Fibroblast of the conjunctiva (primary cell): Measurements from ENCODE around the gene ONECUT1.

Experiments
- DNase-seq: peaks from one replicate; pipeline ENCODE4 v3.0.0-alpha.2; 2010; ENCODE audit warnings: low read depth

The ONECUT1 gene

DNA sequence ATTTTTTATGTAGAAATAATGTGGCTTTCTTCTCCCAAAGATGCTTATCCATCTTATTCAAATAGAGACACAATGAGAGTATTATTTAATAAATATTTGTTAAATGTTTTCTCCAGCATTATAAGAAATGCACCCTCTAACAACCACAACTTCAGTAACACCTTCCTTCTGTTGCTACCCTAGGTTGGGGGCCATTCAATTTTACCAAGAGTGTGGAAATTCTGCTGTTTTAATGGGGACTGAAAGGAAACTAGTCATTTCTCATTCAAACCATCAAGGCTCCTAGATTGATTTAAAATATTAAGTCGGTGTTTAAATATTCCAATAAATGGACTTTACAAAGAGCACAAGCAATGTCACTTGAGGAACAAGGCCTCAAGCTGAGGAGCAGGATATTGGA lies 7.6 kb downstream of the ONECUT1 start:
- DNase-seq = no peak

DNA sequence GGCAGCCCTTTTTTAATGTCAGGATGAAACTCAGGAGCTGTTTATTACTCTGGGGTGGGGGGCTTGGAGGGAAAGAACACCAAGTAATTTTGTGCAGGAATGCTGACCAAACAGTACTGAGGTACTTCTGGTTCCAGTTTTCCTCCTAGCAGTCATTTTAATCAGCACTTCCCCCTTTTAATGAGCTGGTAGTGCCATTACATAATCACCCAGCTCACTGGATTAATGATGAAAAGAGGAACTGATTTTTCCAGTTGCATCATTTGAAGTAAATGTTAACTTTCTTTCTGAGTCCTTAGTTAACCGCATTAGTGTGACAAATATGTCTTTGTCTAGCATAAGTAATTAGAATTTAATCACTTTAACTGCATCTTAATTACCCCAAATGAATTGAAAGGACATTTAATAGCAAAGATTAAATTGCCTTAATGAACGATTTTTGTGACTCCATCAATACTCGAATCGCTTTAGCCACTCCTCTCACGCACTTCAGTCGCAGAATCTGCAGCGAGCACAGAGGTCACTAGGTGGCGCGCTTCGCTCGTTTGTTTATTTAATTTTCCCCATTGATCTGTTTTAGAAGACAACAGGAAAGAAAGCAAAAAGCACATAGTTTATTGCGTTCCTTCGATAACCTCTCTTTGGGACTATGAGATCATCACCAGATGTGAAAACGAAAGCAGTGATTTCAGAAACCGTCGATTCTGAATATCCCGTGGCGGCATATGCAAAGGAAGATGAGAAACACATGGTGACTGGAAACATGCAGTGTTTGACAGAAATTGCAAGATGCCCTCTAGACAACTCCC lies 9.8 kb downstream of the ONECUT1 start:
- DNase-seq = peak; percentile 26

GRCh38 chr15:52778457-52778856 lies 11.7 kb downstream of the ONECUT1 start:
- no peak for DNase-seq

GRCh38 chr15:52772766-52773165 lies 17.4 kb downstream of the ONECUT1 start:
- DNase-seq = no peak

DNA sequence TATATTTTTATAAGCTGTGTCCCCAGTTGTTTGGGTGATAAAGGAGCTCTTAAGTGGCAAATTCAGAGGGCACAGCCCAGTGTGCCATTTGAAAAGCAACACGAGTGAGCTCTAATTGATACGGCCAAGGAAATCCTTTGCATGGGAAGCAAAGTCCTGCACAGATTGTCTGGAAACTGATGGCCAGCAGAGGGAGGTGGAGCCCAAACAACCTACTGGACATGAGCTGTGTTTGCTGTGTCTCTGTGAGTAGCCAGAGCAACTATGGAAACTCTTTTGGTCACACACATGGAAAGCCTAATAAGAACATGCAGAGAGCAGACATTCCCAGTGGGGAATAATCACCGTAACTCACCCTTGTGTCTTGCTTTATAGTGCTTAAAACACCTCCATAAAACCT lies 24.4 kb downstream of the ONECUT1 start:
- DNase-seq = no peak

- DNase-seq = no peak
Measured at GRCh38 chr15:52764731-52765130, 25.4 kb downstream of the ONECUT1 start.

GRCh38 chr15:52762621-52763020 lies 27.5 kb downstream of the ONECUT1 start:
- no peak for DNase-seq

DNA sequence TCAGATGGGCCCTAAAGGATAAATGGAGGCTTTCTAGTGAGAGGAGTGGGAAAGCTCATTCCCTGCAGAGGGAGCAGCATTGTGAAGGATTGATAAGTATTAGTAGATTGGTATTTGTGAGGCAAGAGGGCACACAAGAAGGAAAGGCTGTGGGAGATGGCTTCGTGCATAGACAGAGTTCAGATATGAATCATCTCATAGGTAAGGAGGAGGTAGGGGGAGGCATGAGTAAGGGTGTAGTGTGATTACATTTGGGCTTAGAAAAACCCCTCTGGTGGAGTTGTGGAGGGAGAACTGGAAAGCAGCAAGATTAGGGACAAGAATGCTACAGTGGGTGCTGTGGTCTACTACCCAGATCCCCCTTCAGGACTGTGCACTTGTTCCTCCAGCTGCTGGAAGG lies 29.6 kb downstream of the ONECUT1 start:
- DNase-seq = no peak

- DNase-seq = no peak
Measured at GRCh38 chr15:52759969-52760368, 30.2 kb downstream of the ONECUT1 start.

GRCh38 chr15:52757496-52757895 lies 32.6 kb downstream of the ONECUT1 start:
- DNase-seq = no peak

DNA sequence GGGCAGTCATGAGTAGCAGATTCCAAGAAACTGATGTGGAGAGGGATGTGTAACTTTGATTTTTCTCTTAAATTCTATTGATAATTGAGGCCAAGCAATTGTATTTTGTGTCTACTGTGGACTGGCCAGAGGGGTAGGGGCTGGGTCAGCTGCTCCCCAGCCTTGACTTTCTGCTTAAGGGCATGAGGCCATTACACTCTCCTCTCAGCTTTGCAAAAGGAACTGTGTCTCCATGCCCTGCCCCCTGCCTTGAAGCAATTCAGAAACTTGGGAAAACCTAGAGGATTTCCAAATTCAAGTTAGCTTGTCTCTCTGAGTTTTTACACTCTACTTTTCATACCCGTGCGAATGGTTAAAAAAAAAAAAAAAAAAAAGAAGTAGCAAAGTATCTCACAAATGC lies 38.6 kb downstream of the ONECUT1 start:
- no peak for DNase-seq

DNA sequence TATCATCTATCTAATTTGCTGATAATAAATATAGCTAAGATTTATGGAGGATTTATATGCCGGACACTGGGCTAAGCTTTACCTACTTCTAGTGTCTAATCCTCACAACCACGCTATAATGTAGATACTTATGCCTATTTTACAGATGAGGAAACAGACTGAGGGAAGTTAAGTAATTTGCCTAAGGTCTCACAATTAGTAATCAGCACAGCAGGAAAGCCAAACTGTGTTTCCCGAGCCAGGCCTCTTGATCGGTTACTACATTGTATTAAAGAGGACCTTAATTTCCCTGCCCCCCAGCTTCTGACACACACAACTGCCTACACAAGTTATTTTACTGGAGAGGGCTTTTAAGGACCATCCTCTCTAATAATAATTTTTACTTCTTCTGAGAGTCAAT lies 40.9 kb downstream of the ONECUT1 start:
- DNase-seq = no peak

GRCh38 chr15:52746162-52746757 lies 43.9 kb downstream of the ONECUT1 start:
- DNase-seq = no peak

- DNase-seq = no peak
Measured at GRCh38 chr15:52745326-52746161, 44.6 kb downstream of the ONECUT1 start.

- no peak for DNase-seq
Measured at GRCh38 chr15:52738311-52738710, 51.8 kb downstream of the ONECUT1 start.

DNA sequence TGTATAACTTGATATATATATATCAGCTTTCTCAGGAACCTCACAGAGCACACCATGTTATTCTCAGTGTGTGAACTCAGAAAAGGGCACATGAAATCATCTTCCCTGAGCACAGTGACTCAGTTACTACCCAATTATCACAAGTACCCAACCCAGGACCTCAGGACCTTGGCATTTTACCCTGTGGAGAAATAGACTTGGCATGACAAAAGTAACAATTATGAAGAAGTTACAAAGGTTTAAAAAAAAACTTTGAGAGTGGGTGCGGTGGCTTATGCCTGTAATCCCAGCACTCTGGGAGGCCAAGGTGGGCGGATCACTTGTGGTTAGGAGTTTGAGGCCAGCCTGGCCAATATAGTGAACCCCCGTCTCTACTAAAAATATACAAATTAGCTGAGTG lies 52.4 kb downstream of the ONECUT1 start:
- no peak for DNase-seq

GRCh38 chr15:52735231-52736089 lies 54.7 kb downstream of the ONECUT1 start:
- DNase-seq = peak; percentile 38

GRCh38 chr15:52734329-52734728 lies 55.8 kb downstream of the ONECUT1 start:
- peak; percentile 27 for DNase-seq

GRCh38 chr15:52733696-52734255 lies 56.4 kb downstream of the ONECUT1 start:
- DNase-seq = no peak

GRCh38 chr15:52733088-52733487 lies 57.0 kb downstream of the ONECUT1 start:
- peak; percentile 68 for DNase-seq

DNA sequence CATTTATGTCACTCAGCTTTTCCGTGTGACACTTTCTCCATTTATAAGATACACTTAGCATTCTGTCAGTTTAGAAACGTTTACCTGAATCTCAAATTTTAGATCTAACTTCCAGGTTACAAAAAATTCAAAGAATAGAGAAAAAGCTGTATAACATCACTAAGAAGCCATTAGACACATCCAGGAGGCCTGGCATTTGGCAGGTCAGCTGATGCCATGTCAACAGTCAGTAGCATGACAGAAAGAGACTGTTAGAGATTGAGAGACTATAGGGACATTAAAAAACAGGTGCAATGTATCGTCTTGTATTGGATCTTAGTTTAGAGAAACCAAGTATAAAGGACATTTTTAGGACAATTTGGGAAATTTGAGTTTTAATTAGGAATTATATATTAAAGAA lies 57.6 kb downstream of the ONECUT1 start:
- no peak for DNase-seq
